ENCODE results near the gene ATPAF1.

Gene ATPAF1

GRCh38 chr1:46681333-46682034 is 13.3 kb upstream of the ATPAF1 start:
- peaks cover 87% of the 10 kb centered on the region for H3K36me3 ChIP-seq (ENCODE audit: control insufficient read depth, low read length)
- no peak overlapping the region for H3K27ac ChIP-seq (ENCODE audit: low read depth, low read length)
- no peaks in the 10 kb centered on the region for H3K9me2 ChIP-seq (replicated peaks; ENCODE audit: control insufficient read depth, low read length)
- H3K4me2 ChIP-seq (ENCODE audit: low read length): no peak overlapping the region
- H3K4me3 ChIP-seq (ENCODE audit: low read length): no peak overlapping the region
- no peaks in the 10 kb centered on the region for H3K4me1 ChIP-seq (ENCODE audit: control insufficient read depth, low read length)
- TF ChIP-seq EZH2phosphoT487 (IDR thresholded peaks at IDR 0.05; ENCODE audit: borderline replicate concordance, low read length): no peak
- H3K9me3 ChIP-seq (ENCODE audit: control insufficient read depth, insufficient read depth, low read length): no peaks in the 10 kb centered on the region
- no peaks in the 10 kb centered on the region for H4K20me1 ChIP-seq (ENCODE audit: control insufficient read depth, insufficient read depth, low read depth, low read length)
- H3K79me2 ChIP-seq (ENCODE audit: control insufficient read depth, low read length): no peaks in the 10 kb centered on the region
- no peaks in the 10 kb centered on the region for H3K27me3 ChIP-seq (ENCODE audit: control insufficient read depth, low read length)
- H3F3A ChIP-seq (ENCODE audit: control insufficient read depth, insufficient read depth): no peaks in the 10 kb centered on the region

GRCh38 chr1:46679789-46680573 is 11.8 kb upstream of the ATPAF1 start:
- no peaks in the 10 kb centered on the region for H3K79me2 ChIP-seq (ENCODE audit: control insufficient read depth, low read length)
- H3K4me1 ChIP-seq (ENCODE audit: control insufficient read depth, low read length): no peaks in the 10 kb centered on the region
- H3K9me3 ChIP-seq (ENCODE audit: control insufficient read depth, insufficient read depth, low read length): no peaks in the 10 kb centered on the region
- H3K27me3 ChIP-seq (ENCODE audit: control insufficient read depth, low read length): no peaks in the 10 kb centered on the region
- H3K4me2 ChIP-seq (ENCODE audit: low read length): no peak overlapping the region
- TF ChIP-seq CTCF (IDR thresholded peaks at IDR 0.05; ENCODE audit: low read depth, low read length, poor library complexity, severe bottlenecking) (no peak), EZH2phosphoT487 (IDR thresholded peaks at IDR 0.05; ENCODE audit: borderline replicate concordance, low read length) (no peak)
- no peaks in the 10 kb centered on the region for H3K9me2 ChIP-seq (replicated peaks; ENCODE audit: control insufficient read depth, low read length)
- no peaks in the 10 kb centered on the region for H4K20me1 ChIP-seq (ENCODE audit: control insufficient read depth, insufficient read depth, low read depth, low read length)
- H3K27ac ChIP-seq (ENCODE audit: low read depth, low read length): no peak overlapping the region
- no peak overlapping the region for H3K4me3 ChIP-seq (ENCODE audit: low read length)
- no peaks in the 10 kb centered on the region for H3F3A ChIP-seq (ENCODE audit: control insufficient read depth, insufficient read depth)
- peaks cover 86% of the 10 kb centered on the region for H3K36me3 ChIP-seq (ENCODE audit: control insufficient read depth, low read length)

- Histone ChIP-seq H3K4me1 (ENCODE audit: control insufficient read depth, low read length) (no peaks in the 10 kb centered on the region), H3K79me2 (ENCODE audit: control insufficient read depth, low read length) (no peaks in the 10 kb centered on the region), H3K36me3 (ENCODE audit: control insufficient read depth, low read length) (peaks cover 65% of the 10 kb centered on the region), H3F3A (ENCODE audit: control insufficient read depth, insufficient read depth) (no peaks in the 10 kb centered on the region), H3K4me2 (ENCODE audit: low read length) (no peak overlapping the region), H3K27me3 (ENCODE audit: control insufficient read depth, low read length) (no peaks in the 10 kb centered on the region), H3K4me3 (ENCODE audit: low read length) (no peak overlapping the region), H3K27ac (ENCODE audit: low read depth, low read length) (no peak overlapping the region), H4K20me1 (ENCODE audit: control insufficient read depth, insufficient read depth, low read depth, low read length) (no peaks in the 10 kb centered on the region), H3K9me3 (ENCODE audit: control insufficient read depth, insufficient read depth, low read length) (no peaks in the 10 kb centered on the region), H3K9me2 (replicated peaks; ENCODE audit: control insufficient read depth, low read length) (no peaks in the 10 kb centered on the region)
- TF ChIP-seq EZH2phosphoT487 (IDR thresholded peaks at IDR 0.05; ENCODE audit: borderline replicate concordance, low read length) (no peak), CTCF (IDR thresholded peaks at IDR 0.05; ENCODE audit: low read depth, low read length, poor library complexity, severe bottlenecking) (no peak)
Observed at GRCh38 chr1:46677339-46677738, 9.2 kb upstream of the ATPAF1 start.

GRCh38 chr1:46676531-46676930 is 8.4 kb upstream of the ATPAF1 start:
- Histone ChIP-seq H3K79me2 (ENCODE audit: control insufficient read depth, low read length) (no peaks in the 10 kb centered on the region), H3K9me3 (ENCODE audit: control insufficient read depth, insufficient read depth, low read length) (no peaks in the 10 kb centered on the region), H3K36me3 (ENCODE audit: control insufficient read depth, low read length) (peaks cover 57% of the 10 kb centered on the region), H3K27ac (ENCODE audit: low read depth, low read length) (no peak overlapping the region), H3K9me2 (replicated peaks; ENCODE audit: control insufficient read depth, low read length) (no peaks in the 10 kb centered on the region), H3K4me2 (ENCODE audit: low read length) (no peak overlapping the region), H4K20me1 (ENCODE audit: control insufficient read depth, insufficient read depth, low read depth, low read length) (no peaks in the 10 kb centered on the region), H3K4me1 (ENCODE audit: control insufficient read depth, low read length) (no peaks in the 10 kb centered on the region), H3F3A (ENCODE audit: control insufficient read depth, insufficient read depth) (no peaks in the 10 kb centered on the region), H3K4me3 (ENCODE audit: low read length) (no peak overlapping the region), H3K27me3 (ENCODE audit: control insufficient read depth, low read length) (no peaks in the 10 kb centered on the region)
- TF ChIP-seq CTCF (IDR thresholded peaks at IDR 0.05; ENCODE audit: low read depth, low read length, poor library complexity, severe bottlenecking) (no peak), EZH2phosphoT487 (IDR thresholded peaks at IDR 0.05; ENCODE audit: borderline replicate concordance, low read length) (no peak)
